K562 (cell line): ENCODE results near the gene NLGN2. TPM values are rescaled to one million over a fixed set of nuclear protein-coding genes. Genes with fewer than 3 reads are reported as not detected.

Source experiments
- ATAC-seq: fragments of 200-7000 bp; cut with Tn5 transposase; 3 replicates; pipeline ENCODE4 v1.9.1; 2020; ENCODE audit warnings: moderate library complexity
- BruUV-seq: library from RNA; stranded (reverse); fragments of 400-500 nt; replicated peaks from 2 replicates; lab custom pipeline; 2021; lab: Mats Ljungman, UMichigan
- CTCF ChIA-PET: fragments of 300-600 bp; formaldehyde crosslinking; extraction: SDS; loops from one replicate; lab custom pipeline; 2021; ENCODE audit warnings: low intra/inter-chr PET ratio; lab: Yijun Ruan, JAX
- POLR2A ChIA-PET: fragments of 300-600, 350-650 bp; sonication (Branson Sonifier 250); formaldehyde crosslinking; extraction: SDS; loops from one replicate; lab custom pipeline; 2021; ENCODE audit warnings: antibody characterized with exemption, inconsistent platforms; lab: Yijun Ruan, JAX
- DNase-seq, 4 experiments: peaks; one replicate each; pipeline versions ENCODE4 v3.0.0 to v3.0.0-alpha.2; 2011 to 2018; ENCODE audit warnings: low spot score in 3 of 4, mixed read lengths in 3 of 4; ENCODE audit errors: extremely low read depth in 1 of 4
- FAIRE-seq: peaks from 2 replicates; lab custom pipeline; 2011; peaks lifted over from hg19 to GRCh38; lab: Jason Lieb, UNC
- H2AFZ ChIP-seq: 2 replicates; pipeline ENCODE4 v1.6.0; 2011; ENCODE audit warnings: low read depth, low read length, control low read depth, inconsistent platforms
- H3K27ac ChIP-seq: fragments of 200-600 bp; 3 replicates; pipeline ENCODE4 v1.8.0; 2011; ENCODE audit warnings: low read depth, mild to moderate bottlenecking, control low read depth, inconsistent platforms, low read length, moderate library complexity, mixed read lengths; ENCODE audit errors: extremely low read depth
- H3K27me3 ChIP-seq, 2 experiments: fragments of 300-600 bp in 1 of 2; 2 replicates in 1 of 2; 3 replicates in 1 of 2; pipeline versions ENCODE4 v1.6.0 to v1.8.0; 2011; ENCODE audit warnings: inconsistent platforms in 2 of 2, low read length in 2 of 2, mild to moderate bottlenecking in 1 of 2, mixed read lengths in 1 of 2, moderate library complexity in 1 of 2; ENCODE audit not compliant: control insufficient read depth in 2 of 2, insufficient read depth in 2 of 2
- H3K36me3 ChIP-seq: fragments of 300-600 bp; 3 replicates; pipeline ENCODE4 v1.8.0; 2011; ENCODE audit warnings: mild to moderate bottlenecking, low read length, inconsistent platforms; ENCODE audit not compliant: control insufficient read depth, insufficient read depth
- H3K4me1 ChIP-seq, 2 experiments: fragments of 200-600 bp in 1 of 2; replicated peaks in 1 of 2; 2 replicates in 1 of 2; 3 replicates in 1 of 2; pipeline versions ENCODE4 v1.5.1 to v1.8.0; 2011; ENCODE audit warnings: inconsistent platforms in 2 of 2, low read length in 2 of 2, mild to moderate bottlenecking in 1 of 2, mixed read lengths in 1 of 2, moderate library complexity in 1 of 2; ENCODE audit not compliant: control insufficient read depth in 2 of 2, insufficient read depth in 2 of 2
- H3K4me2 ChIP-seq: 2 replicates; pipeline ENCODE4 v1.6.1; 2011; ENCODE audit warnings: low read length, control low read depth, inconsistent platforms, mixed read lengths; ENCODE audit not compliant: insufficient read depth
- H3K4me3 ChIP-seq: fragments of 200-600 bp; sonication (generic), shearing (Covaris generic); 2 replicates; pipeline ENCODE4 v1.5.1; 2016; ENCODE audit warnings: control low read depth, inconsistent platforms
- H3K79me2 ChIP-seq: fragments of 200-600 bp; 3 replicates; pipeline ENCODE4 v1.8.0; 2011; ENCODE audit warnings: low read length, inconsistent platforms; ENCODE audit not compliant: control insufficient read depth, insufficient read depth
- H3K9ac ChIP-seq, 2 experiments: 2 replicates each; pipeline versions ENCODE4 v1.6.0 to v1.6.1; 2011; ENCODE audit warnings: low read depth in 2 of 2, low read length in 2 of 2, control low read depth in 1 of 2, inconsistent platforms in 1 of 2, mild to moderate bottlenecking in 1 of 2, mixed read lengths in 1 of 2; ENCODE audit not compliant: insufficient read depth in 1 of 2
- H3K9me1 ChIP-seq: one replicate; pipeline ENCODE4 v1.6.0; 2011; ENCODE audit warnings: inconsistent platforms, mild to moderate bottlenecking, low read length, moderate library complexity; ENCODE audit not compliant: control insufficient read depth, insufficient read depth
- H3K9me3 ChIP-seq: replicated peaks from 2 replicates; pipeline ENCODE4 v1.5.1; 2011; ENCODE audit warnings: low read depth, low read length, inconsistent platforms; ENCODE audit not compliant: control insufficient read depth, insufficient read depth
- H4K20me1 ChIP-seq: replicated peaks from 2 replicates; pipeline ENCODE4 v1.6.1; 2011; ENCODE audit warnings: low read length, inconsistent platforms, mixed read lengths; ENCODE audit not compliant: control insufficient read depth, insufficient read depth
- CEBPB ChIP-seq: fragments of 450-650 bp; IDR thresholded peaks from 2 replicates; pipeline ENCODE4 v1.6.1; 2016; ENCODE audit warnings: missing genetic modification characterization, missing compliant biosample characterization
- ZNF512 ChIP-seq: IDR thresholded peaks from 2 replicates; pipeline ENCODE4 v1.6.1; 2016; ENCODE audit warnings: missing genetic modification characterization, missing compliant biosample characterization
- WGBS: fragments of 100-300 bp; shearing (Covaris generic); methylation state at CpG from one replicate; pipeline ENCODE4 v1.1.6; 2016; ENCODE audit warnings: low coverage, mixed read lengths; ENCODE audit not compliant: insufficient coverage; ENCODE audit errors: missing lambda C conversion rate; 5-methylcytosine and 5-hydroxymethylcytosine counted together
- in situ Hi-C: fragments of 300-500 bp; cut with MboI; formaldehyde crosslinking; loops from 4 replicates; pipeline ENCODE4 v1.15.0; 2018; ENCODE audit warnings: inconsistent platforms, mixed read lengths
- intact Hi-C: fragments of 100-400 bp; cut with micrococcal nuclease; formaldehyde crosslinking; loops from 2 replicates; pipeline ENCODE4 v1.14.2; 2022
- polyA plus RNA-seq, 8 experiments: library from polyadenylated mRNA; depleted of rRNA in 4 of 8; stranded (reverse) in 5 of 8; unstranded in 3 of 8; fragments of >200 nt; fragmentation: Nextera tagmentation in 2 of 8; fragmentation: Illumina TruSeq in 1 of 8; extraction: Ambion mirVana in 2 of 8; extraction: Trizol in 1 of 8; gene quantifications; 2 replicates each; pipeline versions ENCODE4 v1.2.1 to v1.2.3, GENCODE V29; 2011 to 2014; ENCODE audit warnings: inconsistent platforms in 1 of 8, missing spikeins in 1 of 8
- total RNA-seq, 7 experiments: library from RNA; depleted of rRNA in 6 of 7; stranded (reverse); fragments of >200 nt in 6 of 7; fragmentation: Illumina TruSeq in 2 of 7; extraction: Trizol in 2 of 7; gene quantifications; 2 replicates each; pipeline versions ENCODE4 v1.2.1 to v1.2.3, GENCODE V29; 2011 to 2021; ENCODE audit warnings: low replicate concordance in 1 of 7
- TF ChIP-seq, protein P1 (sequence below): fragments of 450-650 bp; conservative IDR thresholded peaks from 2 replicates; pipeline ENCODE4 v1.6.1; 2016; ENCODE audit warnings: missing genetic modification characterization, low read depth, mild to moderate bottlenecking, missing compliant biosample characterization, moderate library complexity
- TF ChIP-seq, protein P2 (sequence below), 2 experiments: fragments of 150-350 bp in 1 of 2; IDR thresholded peaks; 2 replicates each; pipeline ENCODE4 v1.6.1; 2012 to 2016; ENCODE audit warnings: low read depth in 2 of 2, low read length in 2 of 2, mild to moderate bottlenecking in 1 of 2, moderate library complexity in 1 of 2

NLGN2 gene
- total and polyA plus RNA-seq, 9 of the 15 experiments (the other 6 are each of a cell fraction or from before 2014, with no cell fraction given) = 0.11 to 7.8 (median 0.77) TPM

GRCh38 chr17:7405350-7406234 is 2.1 kb upstream of the NLGN2 start:
- H3K9me1 ChIP-seq = no peaks in the 10 kb centered on the region
- ChIA-PET CTCF (no interaction called here), POLR2A (interaction anchor here (1.3 kb wide), 1 partner anchor 156 kb away, joined by 4 read pairs; the partner anchor contains the start of gene SENP3)
- no peak for ATAC-seq
- FAIRE-seq = no peak
- intact Hi-C loops (no loop called here), in situ Hi-C loops (no loop called here)
- H3K9me3 ChIP-seq = no peaks in the 10 kb centered on the region
- H2AFZ ChIP-seq = peak overlapping the region; percentile 81
- no peaks in the 10 kb centered on the region for H3K27me3 ChIP-seq
- no peaks in the 10 kb centered on the region for H4K20me1 ChIP-seq
- peak in 2 of 4 experiments; percentile 62 to 65 for DNase-seq
- TSS peak; percentile 76 for BruUV-seq
- H3K4me1 ChIP-seq = peaks cover 11 to 20% of the 10 kb centered on the region in 2 experiments; a peak in 3 of 5 replicates
- H3K9ac ChIP-seq = peak overlapping the region; percentile 57 to 87; a peak in 3 of 4 replicates
- H3K27ac ChIP-seq = peak overlapping the region; percentile 78; the same call in 1 of the 3 replicates
- WGBS = 0% methylated on average over 1 of the region's 38 CpGs
- peak overlapping the region; percentile 68 for H3K4me3 ChIP-seq
- peaks cover 6% of the 10 kb centered on the region; the same call in 1 of the 3 replicates for H3K36me3 ChIP-seq
- H3K79me2 ChIP-seq = peaks cover 8% of the 10 kb centered on the region; the same call in 2 of the 3 replicates
- H3K4me2 ChIP-seq = peak overlapping the region; percentile 78
- TF ChIP-seq CEBPB (tag) = no peak
- TF ChIP-seq, protein P1, sequence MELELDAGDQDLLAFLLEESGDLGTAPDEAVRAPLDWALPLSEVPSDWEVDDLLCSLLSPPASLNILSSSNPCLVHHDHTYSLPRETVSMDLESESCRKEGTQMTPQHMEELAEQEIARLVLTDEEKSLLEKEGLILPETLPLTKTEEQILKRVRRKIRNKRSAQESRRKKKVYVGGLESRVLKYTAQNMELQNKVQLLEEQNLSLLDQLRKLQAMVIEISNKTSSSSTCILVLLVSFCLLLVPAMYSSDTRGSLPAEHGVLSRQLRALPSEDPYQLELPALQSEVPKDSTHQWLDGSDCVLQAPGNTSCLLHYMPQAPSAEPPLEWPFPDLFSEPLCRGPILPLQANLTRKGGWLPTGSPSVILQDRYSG (tag) = no peak
- TF ChIP-seq, protein P2, sequence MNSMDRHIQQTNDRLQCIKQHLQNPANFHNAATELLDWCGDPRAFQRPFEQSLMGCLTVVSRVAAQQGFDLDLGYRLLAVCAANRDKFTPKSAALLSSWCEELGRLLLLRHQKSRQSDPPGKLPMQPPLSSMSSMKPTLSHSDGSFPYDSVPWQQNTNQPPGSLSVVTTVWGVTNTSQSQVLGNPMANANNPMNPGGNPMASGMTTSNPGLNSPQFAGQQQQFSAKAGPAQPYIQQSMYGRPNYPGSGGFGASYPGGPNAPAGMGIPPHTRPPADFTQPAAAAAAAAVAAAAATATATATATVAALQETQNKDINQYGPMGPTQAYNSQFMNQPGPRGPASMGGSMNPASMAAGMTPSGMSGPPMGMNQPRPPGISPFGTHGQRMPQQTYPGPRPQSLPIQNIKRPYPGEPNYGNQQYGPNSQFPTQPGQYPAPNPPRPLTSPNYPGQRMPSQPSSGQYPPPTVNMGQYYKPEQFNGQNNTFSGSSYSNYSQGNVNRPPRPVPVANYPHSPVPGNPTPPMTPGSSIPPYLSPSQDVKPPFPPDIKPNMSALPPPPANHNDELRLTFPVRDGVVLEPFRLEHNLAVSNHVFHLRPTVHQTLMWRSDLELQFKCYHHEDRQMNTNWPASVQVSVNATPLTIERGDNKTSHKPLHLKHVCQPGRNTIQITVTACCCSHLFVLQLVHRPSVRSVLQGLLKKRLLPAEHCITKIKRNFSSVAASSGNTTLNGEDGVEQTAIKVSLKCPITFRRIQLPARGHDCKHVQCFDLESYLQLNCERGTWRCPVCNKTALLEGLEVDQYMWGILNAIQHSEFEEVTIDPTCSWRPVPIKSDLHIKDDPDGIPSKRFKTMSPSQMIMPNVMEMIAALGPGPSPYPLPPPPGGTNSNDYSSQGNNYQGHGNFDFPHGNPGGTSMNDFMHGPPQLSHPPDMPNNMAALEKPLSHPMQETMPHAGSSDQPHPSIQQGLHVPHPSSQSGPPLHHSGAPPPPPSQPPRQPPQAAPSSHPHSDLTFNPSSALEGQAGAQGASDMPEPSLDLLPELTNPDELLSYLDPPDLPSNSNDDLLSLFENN (IDR thresholded peaks at IDR 0.05; ENCODE audit: low read depth in 2 of 2, low read length in 2 of 2) = no peak
- 0 out of 2 replicates have a peak, but pooled peaks have one; percentile 25 for TF ChIP-seq ZNF512 (tag)
